ENCODE data around the gene AVPI1.
"Not testable (repeated sequence)": the region's sequence is repeated elsewhere in the genome, so short reads cannot be mapped to it uniquely, and the experiment has no call there.

AVPI1 gene

GRCh38 chr10:97711640-97712572, 24.9 kb upstream of the AVPI1 start:
- DNase-seq = no peak

GRCh38 chr10:97708976-97709946, 22.2 kb upstream of the AVPI1 start:
- DNase-seq = peak; percentile 32 to 47

DNA sequence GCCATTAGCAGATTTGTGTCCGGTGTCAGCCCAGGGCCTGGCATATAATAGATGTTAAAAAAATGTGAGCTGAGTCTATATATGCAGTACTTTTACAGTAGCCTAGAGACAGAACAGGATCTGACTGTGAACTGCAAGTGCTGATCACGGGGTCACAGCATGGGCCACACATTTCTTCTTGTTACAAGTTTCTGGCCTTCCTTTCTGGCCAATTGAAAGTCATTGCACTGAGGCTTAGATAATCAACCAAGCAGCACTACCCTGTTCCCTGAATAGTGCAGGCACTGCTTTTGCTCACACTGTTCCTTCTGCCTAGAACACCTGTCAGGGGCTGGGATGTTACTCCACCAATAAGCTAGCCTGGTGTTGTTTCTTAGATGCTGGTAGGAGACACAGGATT, 21.1 kb upstream of the AVPI1 start:
- no peak for DNase-seq

GRCh38 chr10:97707134-97707861, 20.3 kb upstream of the AVPI1 start:
- no peak for DNase-seq

GRCh38 chr10:97705006-97705670, 18.1 kb upstream of the AVPI1 start:
- no peak for DNase-seq

- DNase-seq = no peak
These were observed 17.3 kb upstream of the AVPI1 start for GRCh38 chr10:97704341-97704740.

- no peak for DNase-seq
These were observed 16.5 kb upstream of the AVPI1 start for GRCh38 chr10:97703398-97704067.

- peak; percentile 41 to 44 for DNase-seq
These were observed 14.5 kb upstream of the AVPI1 start for GRCh38 chr10:97701438-97702069.

DNA sequence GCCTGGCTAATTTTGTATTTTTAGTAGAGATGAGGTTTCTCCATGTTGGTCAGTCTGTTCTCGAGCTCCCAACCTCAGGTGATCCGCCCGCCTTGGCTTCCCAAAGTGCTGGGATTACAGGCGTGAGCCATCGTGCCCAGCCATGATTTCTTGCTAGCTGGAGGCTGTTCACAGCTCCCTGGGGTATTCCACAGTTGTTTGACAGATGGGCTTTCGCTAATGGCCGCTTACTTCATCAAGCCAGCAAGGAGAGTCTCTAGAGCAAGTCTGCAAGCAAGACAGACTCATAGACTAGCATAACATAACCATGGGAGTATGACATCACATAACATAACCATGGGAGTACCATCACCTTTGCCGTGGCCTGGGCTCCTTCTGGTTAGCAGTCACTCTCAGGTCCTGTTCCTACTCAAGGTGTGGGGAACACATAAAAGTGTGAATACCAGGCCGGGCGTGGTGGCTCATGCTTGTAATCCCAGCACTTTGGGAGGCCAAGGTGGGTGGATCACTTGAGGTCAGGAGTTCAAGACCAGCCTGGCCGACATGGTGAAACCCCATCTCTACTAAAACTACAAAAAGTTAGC, 11.1 kb upstream of the AVPI1 start:
- not testable (repeated sequence) for DNase-seq

DNA sequence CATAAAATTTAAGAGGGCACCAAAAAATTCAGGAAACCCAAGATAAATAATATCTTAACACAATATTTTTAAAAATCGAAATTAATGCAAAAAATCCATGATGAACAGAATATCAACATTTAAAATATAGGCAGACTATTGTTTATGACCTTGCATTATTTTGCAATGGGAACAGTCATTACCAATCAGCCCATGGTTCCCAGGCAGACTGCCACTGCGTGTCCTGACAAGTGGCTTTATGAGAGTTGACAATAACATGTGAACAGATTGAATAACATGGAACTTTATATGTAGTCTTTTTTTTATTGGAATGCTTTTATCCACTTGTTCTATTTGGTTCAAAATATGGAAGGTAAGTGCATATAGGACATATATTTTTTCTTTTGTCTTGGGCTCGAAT, 3.1 kb upstream of the AVPI1 start:
- DNase-seq = no peak

DNA sequence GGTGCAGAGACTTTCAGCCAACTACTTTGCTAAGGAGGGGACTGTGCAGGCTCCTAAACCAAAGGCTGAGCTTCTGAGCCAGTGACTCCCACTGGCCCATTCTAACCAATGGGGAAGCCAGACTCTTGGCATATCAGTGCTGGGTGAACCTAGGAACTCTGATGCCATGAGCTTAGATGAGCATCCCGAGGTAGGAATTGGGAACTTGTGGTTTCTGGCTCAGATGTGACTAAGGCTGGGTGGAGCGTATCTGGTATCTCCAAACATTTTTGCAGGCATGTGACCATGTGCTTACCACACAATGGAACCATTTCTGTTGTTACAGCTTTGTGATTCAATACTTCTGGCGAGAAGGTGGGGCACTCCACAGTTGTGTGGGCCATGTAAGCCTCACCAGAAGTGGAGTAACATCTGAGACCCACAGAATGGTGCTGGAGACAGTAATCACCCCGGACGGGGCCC, 2.5 kb upstream of the AVPI1 start:
- DNase-seq = no peak

- no peak for DNase-seq
These were observed 1.0 kb upstream of the AVPI1 start for GRCh38 chr10:97687785-97688781.

DNA sequence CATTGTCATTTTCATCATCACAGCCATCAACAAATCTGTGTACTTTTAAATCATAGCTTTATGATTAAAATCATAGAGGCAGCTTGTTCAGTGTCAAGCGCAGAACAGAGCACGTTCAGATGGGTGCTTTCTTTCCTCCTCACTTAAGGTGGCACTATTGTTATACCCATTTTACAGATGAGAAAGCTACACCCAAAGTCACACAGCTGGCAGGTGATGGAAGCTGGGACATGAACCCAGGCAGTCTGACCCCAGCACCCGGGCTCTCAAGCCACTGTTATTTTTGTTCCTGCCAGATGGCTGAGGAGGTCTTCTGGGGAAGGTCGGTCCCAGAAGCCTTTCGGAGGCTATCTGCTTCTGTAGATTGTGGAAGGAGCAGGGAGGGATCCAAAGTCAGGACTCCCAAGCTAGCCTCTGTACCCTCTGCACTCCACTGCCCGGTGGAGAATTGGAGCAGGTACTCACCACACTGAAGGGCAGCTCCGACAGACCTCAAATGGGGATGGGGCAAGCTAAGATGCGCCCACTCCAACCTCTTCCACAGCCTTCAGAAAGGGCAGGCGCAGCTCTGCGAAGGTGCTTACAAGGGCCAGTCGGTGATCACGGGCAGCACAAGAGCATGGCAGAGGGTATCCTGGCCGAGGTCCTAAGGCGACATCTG, 610 bp downstream of the AVPI1 start:
- DNase-seq = no peak

GRCh38 chr10:97685395-97685958, 1.6 kb downstream of the AVPI1 start:
- no peak for DNase-seq

DNA sequence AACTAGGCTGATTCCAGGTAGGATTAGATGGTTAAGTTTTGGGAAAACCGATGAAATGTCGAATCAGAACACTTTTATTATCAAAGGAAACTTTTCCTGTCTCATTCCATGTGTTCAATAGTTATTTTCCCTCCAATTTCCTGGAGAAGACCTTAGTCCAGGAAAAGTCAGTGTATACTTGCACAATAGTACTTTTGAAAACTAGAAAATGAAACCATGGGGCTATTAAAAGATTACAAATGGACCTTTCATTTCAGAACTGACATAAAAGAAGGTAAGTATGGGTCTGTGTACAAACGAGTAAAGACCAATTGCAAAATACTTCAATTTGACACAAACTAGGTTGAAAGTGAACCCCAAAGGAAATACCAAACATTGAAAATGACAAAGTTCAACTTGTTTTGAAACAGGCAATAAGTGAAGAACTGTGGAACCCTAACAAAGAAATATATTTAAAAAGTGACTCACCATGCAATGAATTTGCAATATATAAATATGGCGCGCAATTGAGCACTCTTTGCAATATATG, 2.1 kb downstream of the AVPI1 start:
- no peak for DNase-seq

GRCh38 chr10:97684368-97684713, 2.7 kb downstream of the AVPI1 start:
- not testable (repeated sequence) for DNase-seq

GRCh38 chr10:97683556-97684367, 3.3 kb downstream of the AVPI1 start:
- no peak for DNase-seq
